ENCODE results near the gene POTEJ.
"Not testable (repeated sequence)": the region's sequence is repeated elsewhere in the genome, so short reads cannot be mapped to it uniquely, and the experiment has no call there.

Gene POTEJ

DNA sequence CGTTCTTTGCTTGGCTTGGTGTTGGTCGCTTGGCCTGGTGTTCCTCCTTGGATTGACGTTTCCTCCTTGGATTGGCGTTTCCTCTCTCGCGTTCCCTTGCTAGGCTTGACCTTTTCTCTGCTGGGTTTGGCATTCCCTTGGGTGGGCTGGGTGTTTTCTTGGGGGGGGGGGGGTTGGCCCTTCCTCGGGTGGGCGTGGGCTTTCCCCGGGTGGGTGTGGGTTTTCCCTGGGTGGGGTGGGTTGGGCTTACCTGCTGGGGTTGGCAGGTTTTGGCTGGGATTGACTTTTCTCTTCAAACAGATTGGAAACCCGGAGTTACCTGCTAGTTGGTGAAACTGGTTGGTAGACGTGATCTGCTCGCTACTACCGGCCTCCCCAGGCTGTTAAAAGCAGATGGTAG lies at the start of gene POTEJ:
TSS of gene POTEJ (plus strand) at position 301 of the 400 bp plus-strand sequence. CDS start at position 394, 93 bp downstream.
- H3K36me3 ChIP-seq (ENCODE audit: control insufficient read depth in 1 of 2, insufficient read depth in 2 of 2, low read length in 2 of 2); H3K9me3 ChIP-seq (ENCODE audit: control insufficient read depth in 1 of 2, low read length in 2 of 2); H3K27ac ChIP-seq (ENCODE audit: low read length); H3K4me1 ChIP-seq (ENCODE audit: control insufficient read depth in 1 of 2, insufficient read depth in 2 of 2, low read length in 2 of 2); H3K27me3 ChIP-seq (ENCODE audit: low read depth, low read length); H3K4me3 ChIP-seq (ENCODE audit: low read depth in 1 of 2, low read length in 2 of 2): not testable (repeated sequence)

DNA sequence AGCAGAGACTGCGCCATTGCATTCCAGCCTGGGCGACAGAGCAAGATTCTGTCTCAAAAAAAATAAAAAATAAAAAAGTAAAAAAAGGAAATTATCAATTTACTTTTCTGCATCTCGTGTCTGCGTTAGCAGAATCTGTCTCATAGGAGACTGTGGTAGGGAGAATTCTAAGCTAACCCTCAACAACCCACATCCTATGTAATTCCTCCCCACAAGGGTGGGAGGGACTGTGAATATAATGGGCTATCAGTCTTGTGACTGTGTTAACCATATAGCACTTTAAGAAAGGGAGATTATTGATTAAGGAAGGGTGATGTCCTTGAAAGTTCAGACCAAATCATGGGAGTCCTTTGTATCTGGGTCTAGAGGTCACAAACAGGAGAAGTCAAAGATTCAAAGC lies 45.1 kb upstream of the POTEJ start:
- H3K9me3 ChIP-seq (ENCODE audit: control insufficient read depth in 1 of 2, low read length in 2 of 2); H3K4me1 ChIP-seq (ENCODE audit: control insufficient read depth in 1 of 2, insufficient read depth in 2 of 2, low read length in 2 of 2); H3K4me3 ChIP-seq (ENCODE audit: low read depth in 1 of 2, low read length in 2 of 2); H3K27ac ChIP-seq (ENCODE audit: low read length); H3K36me3 ChIP-seq (ENCODE audit: control insufficient read depth in 1 of 2, insufficient read depth in 2 of 2, low read length in 2 of 2); H3K27me3 ChIP-seq (ENCODE audit: low read depth, low read length): not testable (repeated sequence)

- not testable (repeated sequence) for H3K4me3 ChIP-seq (ENCODE audit: low read depth in 1 of 2, low read length in 2 of 2); H3K27me3 ChIP-seq (ENCODE audit: low read depth, low read length); H3K27ac ChIP-seq (ENCODE audit: low read length); H3K9me3 ChIP-seq (ENCODE audit: control insufficient read depth in 1 of 2, low read length in 2 of 2); H3K36me3 ChIP-seq (ENCODE audit: control insufficient read depth in 1 of 2, insufficient read depth in 2 of 2, low read length in 2 of 2); H3K4me1 ChIP-seq (ENCODE audit: control insufficient read depth in 1 of 2, insufficient read depth in 2 of 2, low read length in 2 of 2)
These were observed 39.3 kb upstream of the POTEJ start for GRCh38 chr2:130571929-130572328.

DNA sequence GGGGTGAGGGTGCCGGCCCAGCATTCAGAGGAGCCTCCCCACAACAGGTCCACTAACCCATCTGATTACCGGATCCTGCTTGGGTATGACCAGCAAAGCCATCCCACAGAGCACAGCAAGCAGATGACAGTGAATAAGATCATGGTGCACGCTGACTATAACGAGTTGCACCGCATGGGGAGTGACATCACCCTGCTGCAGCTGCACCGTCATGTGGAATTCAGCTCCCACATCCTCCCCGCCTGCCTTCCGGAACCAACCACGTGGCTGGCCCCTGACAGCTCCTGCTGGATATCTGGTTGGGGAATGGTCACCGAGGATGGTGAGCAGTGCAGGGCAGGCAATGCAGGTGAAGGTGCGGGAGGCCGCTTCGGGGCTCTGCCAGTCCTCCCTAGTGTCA lies 37.0 kb upstream of the POTEJ start:
- H3K4me3 ChIP-seq (ENCODE audit: low read depth in 1 of 2, low read length in 2 of 2); H3K4me1 ChIP-seq (ENCODE audit: control insufficient read depth in 1 of 2, insufficient read depth in 2 of 2, low read length in 2 of 2); H3K27ac ChIP-seq (ENCODE audit: low read length); H3K36me3 ChIP-seq (ENCODE audit: control insufficient read depth in 1 of 2, insufficient read depth in 2 of 2, low read length in 2 of 2); H3K27me3 ChIP-seq (ENCODE audit: low read depth, low read length); H3K9me3 ChIP-seq (ENCODE audit: control insufficient read depth in 1 of 2, low read length in 2 of 2): not testable (repeated sequence)

GRCh38 chr2:130576209-130576784 lies 34.9 kb upstream of the POTEJ start:
- H3K9me3 ChIP-seq (ENCODE audit: control insufficient read depth in 1 of 2, low read length in 2 of 2); H3K36me3 ChIP-seq (ENCODE audit: control insufficient read depth in 1 of 2, insufficient read depth in 2 of 2, low read length in 2 of 2); H3K4me1 ChIP-seq (ENCODE audit: control insufficient read depth in 1 of 2, insufficient read depth in 2 of 2, low read length in 2 of 2); H3K4me3 ChIP-seq (ENCODE audit: low read depth in 1 of 2, low read length in 2 of 2); H3K27me3 ChIP-seq (ENCODE audit: low read depth, low read length); H3K27ac ChIP-seq (ENCODE audit: low read length): not testable (repeated sequence)

DNA sequence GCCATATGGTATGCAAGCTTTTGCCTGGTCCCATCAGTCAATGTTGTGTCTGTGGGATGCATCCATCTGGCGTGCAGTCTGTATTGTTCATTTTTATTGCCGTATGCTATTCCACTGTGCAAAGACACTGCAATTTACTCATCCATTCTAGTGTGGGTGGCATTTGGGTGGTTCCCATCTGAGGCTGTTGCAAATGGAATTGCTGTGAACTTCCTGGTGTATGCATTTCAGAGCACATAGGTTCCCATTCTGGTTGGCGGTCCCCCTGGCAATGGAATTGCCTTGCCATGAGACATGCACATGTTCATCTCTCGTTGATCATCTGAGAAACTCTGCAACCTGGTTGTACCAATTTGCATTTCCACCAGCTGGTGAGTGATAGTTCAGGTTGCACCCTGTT lies 33.7 kb upstream of the POTEJ start:
- not testable (repeated sequence) for H3K27ac ChIP-seq (ENCODE audit: low read length); H3K27me3 ChIP-seq (ENCODE audit: low read depth, low read length); H3K36me3 ChIP-seq (ENCODE audit: control insufficient read depth in 1 of 2, insufficient read depth in 2 of 2, low read length in 2 of 2); H3K4me1 ChIP-seq (ENCODE audit: control insufficient read depth in 1 of 2, insufficient read depth in 2 of 2, low read length in 2 of 2); H3K9me3 ChIP-seq (ENCODE audit: control insufficient read depth in 1 of 2, low read length in 2 of 2); H3K4me3 ChIP-seq (ENCODE audit: low read depth in 1 of 2, low read length in 2 of 2)

GRCh38 chr2:130579121-130579520 lies 32.1 kb upstream of the POTEJ start:
- H3K9me3 ChIP-seq (ENCODE audit: control insufficient read depth in 1 of 2, low read length in 2 of 2); H3K36me3 ChIP-seq (ENCODE audit: control insufficient read depth in 1 of 2, insufficient read depth in 2 of 2, low read length in 2 of 2); H3K27ac ChIP-seq (ENCODE audit: low read length); H3K4me1 ChIP-seq (ENCODE audit: control insufficient read depth in 1 of 2, insufficient read depth in 2 of 2, low read length in 2 of 2); H3K4me3 ChIP-seq (ENCODE audit: low read depth in 1 of 2, low read length in 2 of 2); H3K27me3 ChIP-seq (ENCODE audit: low read depth, low read length): not testable (repeated sequence)

GRCh38 chr2:130581491-130581890 lies 29.7 kb upstream of the POTEJ start:
- H3K27ac ChIP-seq (ENCODE audit: low read length); H3K27me3 ChIP-seq (ENCODE audit: low read depth, low read length); H3K36me3 ChIP-seq (ENCODE audit: control insufficient read depth in 1 of 2, insufficient read depth in 2 of 2, low read length in 2 of 2); H3K4me1 ChIP-seq (ENCODE audit: control insufficient read depth in 1 of 2, insufficient read depth in 2 of 2, low read length in 2 of 2); H3K9me3 ChIP-seq (ENCODE audit: control insufficient read depth in 1 of 2, low read length in 2 of 2); H3K4me3 ChIP-seq (ENCODE audit: low read depth in 1 of 2, low read length in 2 of 2): not testable (repeated sequence)

GRCh38 chr2:130582970-130583369 lies 28.3 kb upstream of the POTEJ start:
- not testable (repeated sequence) for H3K4me3 ChIP-seq (ENCODE audit: low read depth in 1 of 2, low read length in 2 of 2); H3K27ac ChIP-seq (ENCODE audit: low read length); H3K9me3 ChIP-seq (ENCODE audit: control insufficient read depth in 1 of 2, low read length in 2 of 2); H3K36me3 ChIP-seq (ENCODE audit: control insufficient read depth in 1 of 2, insufficient read depth in 2 of 2, low read length in 2 of 2); H3K27me3 ChIP-seq (ENCODE audit: low read depth, low read length); H3K4me1 ChIP-seq (ENCODE audit: control insufficient read depth in 1 of 2, insufficient read depth in 2 of 2, low read length in 2 of 2)

GRCh38 chr2:130583582-130583981 lies 27.7 kb upstream of the POTEJ start:
- H3K9me3 ChIP-seq (ENCODE audit: control insufficient read depth in 1 of 2, low read length in 2 of 2); H3K27me3 ChIP-seq (ENCODE audit: low read depth, low read length); H3K4me3 ChIP-seq (ENCODE audit: low read depth in 1 of 2, low read length in 2 of 2); H3K4me1 ChIP-seq (ENCODE audit: control insufficient read depth in 1 of 2, insufficient read depth in 2 of 2, low read length in 2 of 2); H3K36me3 ChIP-seq (ENCODE audit: control insufficient read depth in 1 of 2, insufficient read depth in 2 of 2, low read length in 2 of 2); H3K27ac ChIP-seq (ENCODE audit: low read length): not testable (repeated sequence)

DNA sequence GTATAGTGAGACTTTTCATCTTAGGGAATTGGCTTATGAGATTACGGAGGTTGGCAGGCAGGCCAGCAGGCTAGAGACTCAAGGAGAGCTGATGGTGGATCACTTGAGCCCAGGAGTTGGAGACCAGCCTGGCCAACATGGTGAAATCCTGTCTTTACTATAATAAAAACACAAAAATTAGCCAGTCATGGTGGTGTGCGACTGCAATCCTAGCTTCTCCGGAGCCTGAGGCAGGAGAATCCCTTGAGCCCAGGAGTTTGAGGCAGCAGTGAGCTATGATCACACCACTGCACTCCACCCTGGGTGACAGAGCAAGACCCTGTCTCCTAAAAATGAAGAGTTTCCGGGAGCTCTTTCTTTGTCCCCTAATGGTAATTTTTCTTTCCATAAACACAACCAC lies 26.5 kb upstream of the POTEJ start:
- not testable (repeated sequence) for H3K4me1 ChIP-seq (ENCODE audit: control insufficient read depth in 1 of 2, insufficient read depth in 2 of 2, low read length in 2 of 2); H3K27ac ChIP-seq (ENCODE audit: low read length); H3K36me3 ChIP-seq (ENCODE audit: control insufficient read depth in 1 of 2, insufficient read depth in 2 of 2, low read length in 2 of 2); H3K9me3 ChIP-seq (ENCODE audit: control insufficient read depth in 1 of 2, low read length in 2 of 2); H3K4me3 ChIP-seq (ENCODE audit: low read depth in 1 of 2, low read length in 2 of 2); H3K27me3 ChIP-seq (ENCODE audit: low read depth, low read length)

- not testable (repeated sequence) for H3K4me3 ChIP-seq (ENCODE audit: low read depth in 1 of 2, low read length in 2 of 2); H3K36me3 ChIP-seq (ENCODE audit: control insufficient read depth in 1 of 2, insufficient read depth in 2 of 2, low read length in 2 of 2); H3K27me3 ChIP-seq (ENCODE audit: low read depth, low read length)
These were observed 22.4 kb upstream of the POTEJ start for GRCh38 chr2:130588688-130589458.

More at GRCh38 chr2:130588688-130589458, 22.4 kb upstream of the POTEJ start:
- H3K27ac ChIP-seq (ENCODE audit: low read length); H3K4me1 ChIP-seq (ENCODE audit: control insufficient read depth in 1 of 2, insufficient read depth in 2 of 2, low read length in 2 of 2); H3K9me3 ChIP-seq (ENCODE audit: control insufficient read depth in 1 of 2, low read length in 2 of 2): not testable (repeated sequence)
